Upper lobe of right lung (tissue), 1 donor: ENCODE results near the gene DOK7. TPM values are rescaled to one million over a fixed set of nuclear protein-coding genes. Genes with fewer than 3 reads are reported as not detected.
"Not testable (repeated sequence)": the region's sequence is repeated elsewhere in the genome, so short reads cannot be mapped to it uniquely, and the experiment has no call there.

ENCODE experiments used
- ATAC-seq: fragments of 200-7000 bp; cut with Tn5 transposase; one replicate; pipeline ENCODE4 v1.9.1; 2020; ENCODE audit warnings: mild to moderate bottlenecking, moderate library complexity
- DNase-seq: peaks from one replicate; pipeline ENCODE4 v3.0.0-alpha.2; 2020
- H3K27ac ChIP-seq: fragments of 200-600 bp; one replicate; pipeline ENCODE4 v1.8.0; 2022
- H3K27me3 ChIP-seq: fragments of 200-600 bp; one replicate; pipeline ENCODE4 v1.8.0; 2022; ENCODE audit warnings: mild to moderate bottlenecking
- H3K36me3 ChIP-seq: fragments of 200-600 bp; one replicate; pipeline ENCODE4 v1.8.0; 2022
- H3K4me1 ChIP-seq: fragments of 200-600 bp; one replicate; pipeline ENCODE4 v1.8.0; 2022
- H3K4me3 ChIP-seq: fragments of 200-600 bp; one replicate; pipeline ENCODE4 v1.8.0; 2022; ENCODE audit warnings: mild to moderate bottlenecking
- H3K9me3 ChIP-seq: fragments of 200-600 bp; one replicate; pipeline ENCODE4 v1.8.0; 2022
- intact Hi-C: fragments of 100-400 bp; cut with DNase I; formaldehyde crosslinking; loops from one replicate; pipeline ENCODE4 v1.11.0; 2022
- total RNA-seq: library from RNA; stranded (reverse); fragmentation: NEBNext Ultra II Directional; extraction: Animal tissue kit (Norgen Biotek cat#: 25700); gene quantifications from one replicate; pipeline ENCODE4 v1.2.1, GENCODE V29; 2021
- TF ChIP-seq, protein P1 (sequence below): fragments of 200-600 bp; IDR thresholded peaks from one replicate; pipeline ENCODE4 v1.8.0; 2022; ENCODE audit warnings: antibody characterized with exemption
- donor health status: DM: no; HTN: yes; CAD: no; lungs with severe emphysema.

DOK7 gene
- total RNA-seq, 1 donor from 2014 or later, result 3.6 TPM

DNA sequence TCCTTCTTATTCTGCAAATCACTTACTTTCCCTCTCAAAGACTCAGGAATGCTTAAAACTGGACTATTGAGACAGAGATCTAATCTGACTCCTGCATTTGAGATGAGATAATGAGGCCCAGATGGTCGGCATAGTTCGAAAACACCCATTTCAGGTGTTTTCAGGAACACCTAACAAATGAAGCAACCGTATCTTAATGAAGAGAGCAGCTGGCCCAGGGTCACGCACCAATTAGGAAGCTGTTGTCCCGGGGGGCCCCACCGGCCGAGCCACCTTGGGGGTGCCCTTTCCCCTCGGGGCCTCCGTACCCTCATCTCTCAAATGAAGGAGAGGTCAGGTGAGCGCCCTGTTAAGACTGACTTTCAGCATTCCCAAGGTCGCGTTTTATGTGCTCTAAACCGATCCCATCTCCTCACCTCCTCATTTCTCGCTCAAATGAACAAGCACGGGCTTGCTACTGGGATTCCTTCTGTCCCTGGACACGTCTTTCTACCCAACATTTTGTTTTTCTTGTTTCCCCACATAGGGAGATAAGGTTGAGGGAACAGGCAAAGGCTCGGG, 68.3 kb downstream of the DOK7 start:
- H3K4me1 ChIP-seq, result peaks cover 16% of the 10 kb centered on the region
- DNase-seq (peak; percentile 57), ATAC-seq (no peak)
- intact Hi-C loops, result no loop called here
- no peaks in the 10 kb centered on the region for H3K9me3 ChIP-seq
- peaks cover 15% of the 10 kb centered on the region for H3K36me3 ChIP-seq
- TF ChIP-seq, protein P1, sequence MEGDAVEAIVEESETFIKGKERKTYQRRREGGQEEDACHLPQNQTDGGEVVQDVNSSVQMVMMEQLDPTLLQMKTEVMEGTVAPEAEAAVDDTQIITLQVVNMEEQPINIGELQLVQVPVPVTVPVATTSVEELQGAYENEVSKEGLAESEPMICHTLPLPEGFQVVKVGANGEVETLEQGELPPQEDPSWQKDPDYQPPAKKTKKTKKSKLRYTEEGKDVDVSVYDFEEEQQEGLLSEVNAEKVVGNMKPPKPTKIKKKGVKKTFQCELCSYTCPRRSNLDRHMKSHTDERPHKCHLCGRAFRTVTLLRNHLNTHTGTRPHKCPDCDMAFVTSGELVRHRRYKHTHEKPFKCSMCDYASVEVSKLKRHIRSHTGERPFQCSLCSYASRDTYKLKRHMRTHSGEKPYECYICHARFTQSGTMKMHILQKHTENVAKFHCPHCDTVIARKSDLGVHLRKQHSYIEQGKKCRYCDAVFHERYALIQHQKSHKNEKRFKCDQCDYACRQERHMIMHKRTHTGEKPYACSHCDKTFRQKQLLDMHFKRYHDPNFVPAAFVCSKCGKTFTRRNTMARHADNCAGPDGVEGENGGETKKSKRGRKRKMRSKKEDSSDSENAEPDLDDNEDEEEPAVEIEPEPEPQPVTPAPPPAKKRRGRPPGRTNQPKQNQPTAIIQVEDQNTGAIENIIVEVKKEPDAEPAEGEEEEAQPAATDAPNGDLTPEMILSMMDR, result no peak
- peak overlapping the region; percentile 96 for H3K4me3 ChIP-seq
- H3K27me3 ChIP-seq, result no peaks in the 10 kb centered on the region
- H3K27ac ChIP-seq, result peak overlapping the region; percentile 79

DNA sequence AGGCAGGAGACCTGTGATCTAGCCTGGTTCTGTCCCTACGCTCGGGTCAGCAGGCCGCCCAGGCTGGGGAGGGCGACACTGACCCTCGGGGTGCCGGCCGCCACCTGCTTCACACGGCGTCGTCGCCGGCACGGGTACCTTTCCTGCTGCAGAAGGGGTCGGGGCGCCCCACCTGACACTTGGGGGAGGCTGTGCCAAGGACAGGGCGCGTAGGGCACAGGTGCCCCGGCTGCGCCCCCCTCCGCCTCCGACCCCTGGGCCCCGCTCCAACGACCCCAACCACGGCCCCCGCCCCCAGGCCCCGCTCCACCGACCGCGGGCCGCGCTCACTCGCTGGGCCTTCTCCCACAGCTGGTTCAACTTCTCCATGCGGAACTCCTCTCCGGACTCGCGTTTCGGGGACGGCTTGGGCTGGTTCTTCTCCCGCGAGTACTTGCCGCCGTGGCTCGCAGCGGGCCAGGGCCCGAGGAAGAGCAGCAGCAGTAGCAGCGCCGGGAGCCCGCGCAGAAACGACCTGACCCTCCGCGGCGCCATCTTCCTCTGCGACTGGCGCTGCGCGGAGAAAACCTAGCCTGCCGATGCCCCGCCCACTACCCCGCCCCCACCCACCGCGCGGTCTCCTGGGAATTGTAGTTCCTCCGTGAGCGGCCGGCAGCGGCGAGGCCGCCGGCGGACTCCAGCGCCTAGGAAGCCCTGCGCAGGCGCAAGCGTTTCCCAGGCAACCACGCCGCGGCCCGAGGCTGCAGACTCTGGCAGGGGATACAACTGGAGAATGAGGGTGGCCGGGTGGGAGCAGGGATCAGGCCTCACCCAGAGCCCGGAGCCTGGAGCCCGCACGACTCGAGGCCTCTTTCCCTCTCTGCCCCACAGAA, 69.0 kb downstream of the DOK7 start, which contains the start of gene LRPAP1:
TSS of gene LRPAP1 (minus strand) at position 544 of the 872 bp plus-strand sequence. CDS start at position 534, 10 bp downstream.
- H3K27ac ChIP-seq, result peak within 1 kb of the TSS; percentile 79
- H3K4me1 ChIP-seq, result peaks cover 16% of the 10 kb centered on the region
- intact Hi-C loops, result no loop called here
- no peaks in the 10 kb centered on the region for H3K9me3 ChIP-seq
- peak; percentile 96 for ATAC-seq
- H3K27me3 ChIP-seq, result no peaks in the 10 kb centered on the region
- TF ChIP-seq, protein P1, result no peak
- peak; percentile 97 for DNase-seq
- H3K4me3 ChIP-seq, result peak within 1 kb of the TSS; percentile 96
- H3K36me3 ChIP-seq, result peaks cover 10% of the 10 kb centered on the region

DNA sequence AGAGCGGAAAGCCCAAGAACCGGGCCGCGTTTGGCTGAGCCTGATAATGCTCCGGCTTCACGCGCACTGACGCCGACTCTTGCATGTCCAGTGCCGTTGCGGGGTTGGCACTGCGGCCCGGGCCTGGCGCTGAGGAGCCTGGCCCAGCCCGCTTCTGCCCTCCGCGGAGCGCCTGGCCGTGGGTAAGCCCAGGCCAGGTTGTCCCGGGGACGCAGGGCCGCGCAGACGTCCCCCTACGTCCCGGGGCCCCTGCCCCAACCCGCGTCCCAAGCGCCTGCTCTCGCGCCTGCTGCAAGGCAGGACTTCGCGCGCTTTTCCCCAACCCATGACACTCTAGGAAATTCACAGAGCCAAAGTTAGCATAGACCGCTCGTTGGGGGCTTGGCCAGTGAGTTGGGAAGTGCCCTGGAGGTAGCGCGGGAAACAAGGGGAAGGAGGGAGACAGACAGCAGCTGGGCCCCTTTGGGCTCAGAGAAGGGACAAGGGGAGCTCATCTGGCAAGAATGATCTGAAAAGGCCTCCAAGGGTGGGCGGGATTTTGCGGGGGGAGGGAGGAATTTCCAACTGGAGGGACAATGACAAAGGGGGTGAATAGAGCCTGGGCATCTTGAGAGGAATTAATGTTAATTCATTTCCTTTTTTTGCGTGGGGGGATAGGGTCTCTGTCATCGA, 69.8 kb downstream of the DOK7 start:
- DNase-seq (no peak), ATAC-seq (peak; percentile 67)
- Histone ChIP-seq H3K9me3 (no peaks in the 10 kb centered on the region), H3K36me3 (peaks cover 10% of the 10 kb centered on the region), H3K4me3 (peak overlapping the region; percentile 96), H3K27me3 (no peaks in the 10 kb centered on the region), H3K27ac (no peak overlapping the region), H3K4me1 (peaks cover 16% of the 10 kb centered on the region)
- TF ChIP-seq, protein P1, result no peak
- intact Hi-C loops, result no loop called here

DNA sequence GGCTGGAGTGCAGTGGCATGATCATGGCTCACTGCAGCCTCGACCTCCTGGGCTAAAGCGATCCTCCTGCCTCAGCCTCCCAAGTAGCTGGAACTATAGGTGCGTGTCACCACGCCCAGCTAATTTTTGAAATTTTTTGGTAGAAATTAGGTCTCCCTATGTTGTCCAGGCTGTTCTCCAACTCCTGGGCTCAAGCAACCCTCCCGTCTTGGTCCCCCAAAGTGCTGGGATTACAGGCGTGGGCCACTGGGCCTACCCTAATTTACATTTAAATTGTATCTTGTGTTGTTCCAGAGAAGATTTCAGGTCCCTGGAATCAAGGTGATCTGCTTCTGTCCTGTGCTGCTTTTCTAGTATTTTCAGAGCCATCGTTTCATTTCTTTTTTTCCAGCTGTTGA, 70.3 kb downstream of the DOK7 start:
- TF ChIP-seq, protein P1, result no peak
- no peaks in the 10 kb centered on the region for H3K27me3 ChIP-seq
- ATAC-seq (no peak), DNase-seq (no peak)
- peaks cover 16% of the 10 kb centered on the region for H3K4me1 ChIP-seq
- peaks cover 9% of the 10 kb centered on the region for H3K36me3 ChIP-seq
- intact Hi-C loops, result no loop called here
- H3K9me3 ChIP-seq, result no peaks in the 10 kb centered on the region
- no peak overlapping the region for H3K27ac ChIP-seq
- no peak overlapping the region for H3K4me3 ChIP-seq

DNA sequence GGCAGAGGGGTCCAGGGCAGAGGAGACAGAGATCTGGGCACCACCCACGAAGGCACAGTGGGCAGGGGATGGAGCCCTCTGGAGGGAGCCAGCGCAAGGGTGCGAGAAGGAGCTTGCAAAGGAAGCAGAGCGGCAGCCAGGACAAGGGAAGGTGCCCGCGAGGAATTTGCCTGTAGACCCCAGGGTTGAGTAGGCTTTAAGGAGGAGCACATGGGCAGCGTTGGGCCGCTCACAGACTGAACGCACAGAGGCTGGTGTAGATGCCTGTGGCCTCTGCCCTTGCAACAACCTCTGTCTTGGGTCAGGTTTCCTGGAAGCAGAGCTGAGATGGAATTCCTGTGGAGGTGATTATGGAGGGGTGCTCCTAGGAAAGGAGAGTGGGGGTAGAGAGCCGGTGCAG, 72.7 kb downstream of the DOK7 start:
- H3K4me1 ChIP-seq, result peaks cover 12% of the 10 kb centered on the region
- ATAC-seq, DNase-seq, H3K36me3 ChIP-seq, H3K27ac ChIP-seq, H3K27me3 ChIP-seq, H3K9me3 ChIP-seq, intact Hi-C loops, H3K4me3 ChIP-seq: not testable (repeated sequence)

DNA sequence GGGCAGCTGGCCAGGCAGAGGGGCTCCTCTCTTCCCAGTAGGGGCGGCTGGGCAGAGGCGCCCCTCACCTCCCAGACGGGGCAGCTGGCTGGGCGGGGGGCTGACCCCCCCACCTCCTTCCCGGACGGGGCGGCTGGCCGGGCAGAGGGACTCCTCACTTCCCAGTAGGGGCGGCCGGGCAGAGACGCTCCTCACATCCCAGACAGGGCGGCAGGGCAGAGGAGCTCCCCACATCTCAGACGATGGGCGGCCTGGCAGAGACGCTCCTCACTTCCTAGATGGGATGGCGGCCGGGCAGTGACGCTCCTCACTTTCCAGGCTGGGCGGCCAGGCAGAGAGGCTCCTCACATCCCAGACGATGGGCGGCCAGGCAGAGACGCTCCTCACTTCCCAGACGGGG, 75.8 kb downstream of the DOK7 start:
- DNase-seq, H3K27me3 ChIP-seq, H3K9me3 ChIP-seq, ATAC-seq, H3K36me3 ChIP-seq, intact Hi-C loops, H3K27ac ChIP-seq, H3K4me3 ChIP-seq, H3K4me1 ChIP-seq: not testable (repeated sequence)

DNA sequence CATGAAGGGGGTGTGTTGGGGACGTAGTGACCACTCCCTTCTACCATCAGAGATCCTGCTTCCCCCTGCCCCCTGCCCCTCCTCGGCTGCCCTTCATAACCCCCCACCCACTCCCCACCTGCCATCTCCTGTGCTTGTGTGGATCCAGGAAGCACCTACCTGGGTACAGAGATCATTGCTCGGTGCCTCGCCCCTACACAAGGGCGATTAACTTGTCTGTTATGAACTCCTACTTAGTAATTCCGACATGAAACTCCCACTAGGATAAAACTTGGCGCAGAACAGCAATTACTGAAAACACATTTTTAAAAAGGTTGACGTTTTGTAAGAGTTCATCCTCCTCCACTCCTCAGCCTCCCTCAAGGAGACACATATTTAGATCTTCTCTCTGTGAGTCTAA, 80.3 kb downstream of the DOK7 start:
- H3K36me3 ChIP-seq, H3K27me3 ChIP-seq, intact Hi-C loops, H3K4me1 ChIP-seq, ATAC-seq, H3K4me3 ChIP-seq, H3K9me3 ChIP-seq, H3K27ac ChIP-seq: not testable (repeated sequence)
- peak; percentile 7 for DNase-seq
